ENCODE results near the gene ZBTB3. TPM values are rescaled to one million over a fixed set of nuclear protein-coding genes. Genes with fewer than 3 reads are reported as not detected.

ZBTB3 gene
- total RNA-seq = 12.9 and 13.4 TPM in 2 replicates

DNA sequence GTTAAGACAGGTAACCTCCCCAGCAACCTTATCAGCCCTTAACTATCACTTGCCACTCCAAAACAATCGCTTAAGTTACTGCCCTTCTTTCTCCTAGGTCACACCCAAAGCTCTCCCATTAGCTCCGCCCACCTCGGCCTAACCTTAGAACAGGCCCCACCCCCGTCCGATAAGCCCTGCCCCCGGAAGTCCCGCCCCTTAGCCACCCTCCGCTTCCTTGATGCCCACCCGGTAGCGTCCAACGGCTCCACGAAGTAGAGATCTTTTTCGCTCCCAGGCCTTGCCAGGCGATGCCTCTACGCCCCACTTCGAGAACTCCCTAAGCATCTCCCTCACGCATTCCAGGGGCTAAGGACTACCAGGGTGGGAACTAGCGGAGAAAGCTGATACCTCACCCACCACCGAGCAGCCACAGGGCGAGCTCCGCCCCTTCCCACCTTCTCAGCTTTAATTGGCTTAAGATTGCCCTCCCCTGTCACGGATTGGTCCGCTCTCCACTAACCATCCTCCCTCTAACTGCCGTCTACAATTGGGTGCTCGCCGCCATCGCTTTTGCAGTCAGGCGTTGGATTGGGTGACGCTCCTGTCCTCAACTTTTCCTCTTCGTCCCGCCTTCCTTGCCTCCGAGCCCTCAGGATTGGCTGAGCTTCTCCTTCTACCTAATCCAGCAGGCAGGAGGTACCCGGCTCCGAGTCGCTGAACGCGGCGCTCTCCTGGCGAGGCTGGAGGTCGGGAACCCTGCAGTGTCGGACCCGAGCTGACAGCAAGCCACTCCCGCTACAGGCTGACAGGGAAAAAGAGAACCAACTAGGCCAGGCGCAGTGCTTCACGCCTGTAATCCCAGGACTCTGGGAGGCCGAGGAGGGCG is at the start of gene ZBTB3:
Gene ZBTB3 (minus strand): TSS at position 425 of the 868 bp plus-strand sequence. CDS start 496 bp downstream, outside the sequence.
- peak within 1 kb of the TSS; percentile 97 for H3K4me3 ChIP-seq (ENCODE audit: low read depth, low read length)
- peak; percentile 99 for DNase-seq (ENCODE audit: low read depth)
- TF ChIP-seq, protein P1, sequence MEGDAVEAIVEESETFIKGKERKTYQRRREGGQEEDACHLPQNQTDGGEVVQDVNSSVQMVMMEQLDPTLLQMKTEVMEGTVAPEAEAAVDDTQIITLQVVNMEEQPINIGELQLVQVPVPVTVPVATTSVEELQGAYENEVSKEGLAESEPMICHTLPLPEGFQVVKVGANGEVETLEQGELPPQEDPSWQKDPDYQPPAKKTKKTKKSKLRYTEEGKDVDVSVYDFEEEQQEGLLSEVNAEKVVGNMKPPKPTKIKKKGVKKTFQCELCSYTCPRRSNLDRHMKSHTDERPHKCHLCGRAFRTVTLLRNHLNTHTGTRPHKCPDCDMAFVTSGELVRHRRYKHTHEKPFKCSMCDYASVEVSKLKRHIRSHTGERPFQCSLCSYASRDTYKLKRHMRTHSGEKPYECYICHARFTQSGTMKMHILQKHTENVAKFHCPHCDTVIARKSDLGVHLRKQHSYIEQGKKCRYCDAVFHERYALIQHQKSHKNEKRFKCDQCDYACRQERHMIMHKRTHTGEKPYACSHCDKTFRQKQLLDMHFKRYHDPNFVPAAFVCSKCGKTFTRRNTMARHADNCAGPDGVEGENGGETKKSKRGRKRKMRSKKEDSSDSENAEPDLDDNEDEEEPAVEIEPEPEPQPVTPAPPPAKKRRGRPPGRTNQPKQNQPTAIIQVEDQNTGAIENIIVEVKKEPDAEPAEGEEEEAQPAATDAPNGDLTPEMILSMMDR (IDR thresholded peaks at IDR 0.05; ENCODE audit: insufficient read depth, low read depth, low read length) = no peak

DNA sequence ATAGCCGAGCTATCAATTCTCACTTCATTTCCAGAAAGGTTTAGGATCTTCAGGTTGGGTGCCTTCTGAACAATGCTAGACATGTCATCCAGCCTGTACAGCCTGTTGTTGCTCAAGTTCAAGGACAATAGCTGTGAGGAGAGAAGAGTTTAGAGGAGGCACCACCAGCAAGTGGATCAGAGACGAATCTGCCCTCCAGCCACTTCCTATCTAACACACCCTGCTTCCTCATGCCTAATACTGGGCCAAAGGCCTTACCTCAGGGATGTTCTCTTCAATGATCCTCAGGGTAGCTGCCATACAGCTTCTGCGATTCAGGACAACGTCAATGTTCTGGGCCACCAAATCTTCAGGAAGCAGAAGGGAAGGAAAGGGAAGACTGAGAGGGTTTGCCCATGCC is 47.1 kb upstream of the ZBTB3 start:
- H3K4me3 ChIP-seq (ENCODE audit: low read depth, low read length) = no peak overlapping the region
- DNase-seq (ENCODE audit: low read depth) = no peak
- TF ChIP-seq, protein P1 (IDR thresholded peaks at IDR 0.05; ENCODE audit: insufficient read depth, low read depth, low read length) = no peak

DNA sequence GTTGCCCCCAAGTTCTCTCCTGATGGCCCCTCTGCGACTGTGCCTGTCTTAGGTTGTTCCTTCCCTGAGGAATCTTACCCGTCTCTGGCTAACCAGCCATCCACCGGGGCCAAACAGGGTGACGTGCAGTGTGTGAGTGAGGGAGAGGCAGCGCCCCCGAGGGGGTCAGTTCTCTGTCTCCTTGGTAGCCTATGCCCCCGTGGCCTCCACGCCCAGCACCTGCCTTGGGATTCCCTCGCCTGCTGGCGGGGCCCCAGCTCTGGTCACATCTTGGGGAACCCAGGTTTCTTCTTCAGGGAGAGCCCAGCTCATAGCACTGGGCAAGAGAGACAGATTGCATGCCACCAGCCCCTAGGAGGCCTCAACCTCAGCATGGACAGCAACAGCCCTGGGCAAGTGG is 45.5 kb upstream of the ZBTB3 start:
- TF ChIP-seq, protein P1 (IDR thresholded peaks at IDR 0.05; ENCODE audit: insufficient read depth, low read depth, low read length) = no peak
- H3K4me3 ChIP-seq (ENCODE audit: low read depth, low read length) = no peak overlapping the region
- DNase-seq (ENCODE audit: low read depth) = no peak

DNA sequence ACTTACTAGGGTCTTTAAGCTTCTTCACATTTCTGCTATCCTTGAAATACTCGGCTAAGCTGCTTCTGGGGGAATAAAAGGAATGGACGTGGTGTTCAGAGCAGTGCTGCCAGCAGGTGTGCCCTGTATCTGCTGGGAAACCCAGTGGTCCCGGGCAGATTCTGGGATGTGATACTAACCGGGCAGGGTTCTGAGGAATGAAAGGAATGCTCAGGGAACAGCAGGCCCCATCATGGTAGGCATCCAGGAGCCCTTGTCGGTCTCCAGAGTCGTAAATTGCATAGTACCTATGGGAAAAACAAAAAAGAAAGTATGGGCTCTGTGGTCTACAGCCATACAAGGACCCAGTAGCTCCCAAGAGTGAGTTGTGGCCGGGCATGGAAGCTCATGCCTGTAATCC is 42.3 kb upstream of the ZBTB3 start:
- TF ChIP-seq, protein P1 (IDR thresholded peaks at IDR 0.05; ENCODE audit: insufficient read depth, low read depth, low read length) = no peak
- no peak for DNase-seq (ENCODE audit: low read depth)
- H3K4me3 ChIP-seq (ENCODE audit: low read depth, low read length) = no peak overlapping the region

DNA sequence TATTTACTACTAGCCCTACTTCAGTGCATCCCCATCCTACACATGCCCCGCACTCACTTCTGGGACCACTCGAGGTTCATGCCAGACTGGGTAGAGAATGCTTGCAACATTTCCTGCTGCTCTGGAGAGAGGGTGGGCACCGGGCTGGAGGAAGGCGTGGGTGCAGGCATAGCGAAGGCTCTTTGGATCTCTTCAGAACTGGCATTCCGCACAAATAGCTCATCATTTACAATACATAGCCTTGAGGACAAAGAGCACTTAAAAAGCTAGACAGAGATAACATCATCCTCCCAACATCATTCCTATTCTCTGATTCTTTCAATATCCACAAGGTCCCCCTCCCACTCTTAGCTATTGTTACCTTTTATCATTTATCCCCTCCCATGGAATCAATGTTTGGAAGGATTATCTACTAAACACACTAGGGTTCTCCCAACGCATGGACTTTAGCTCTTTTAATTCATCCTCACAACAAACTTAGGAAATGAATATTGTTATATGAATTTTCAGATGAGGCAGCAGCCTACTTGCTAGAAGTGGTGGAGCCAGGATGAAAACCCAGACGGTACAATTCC is 40.3 kb upstream of the ZBTB3 start:
- TF ChIP-seq, protein P1 (IDR thresholded peaks at IDR 0.05; ENCODE audit: insufficient read depth, low read depth, low read length) = no peak
- no peak for DNase-seq (ENCODE audit: low read depth)
- no peak overlapping the region for H3K4me3 ChIP-seq (ENCODE audit: low read depth, low read length)

DNA sequence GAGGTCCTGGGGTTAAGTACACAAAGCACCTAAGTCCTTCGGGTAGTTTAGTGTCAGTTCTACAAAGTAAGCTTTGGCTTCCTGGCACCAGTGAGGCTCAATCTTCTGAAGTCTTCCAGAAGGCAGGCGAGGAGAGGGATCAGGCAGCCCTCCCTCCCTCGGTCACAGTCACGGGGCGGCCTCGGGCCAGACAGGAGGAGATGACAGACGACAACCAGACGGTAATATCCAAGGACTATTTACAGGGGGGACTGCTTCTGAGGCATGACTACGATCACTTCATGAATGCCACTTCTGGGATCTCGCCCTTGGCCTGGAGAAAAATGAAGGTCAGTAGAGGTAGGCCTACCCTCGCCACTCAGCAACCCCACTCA is 38.2 kb upstream of the ZBTB3 start:
- TF ChIP-seq, protein P1 (IDR thresholded peaks at IDR 0.05; ENCODE audit: insufficient read depth, low read depth, low read length) = no peak
- DNase-seq (ENCODE audit: low read depth) = no peak
- H3K4me3 ChIP-seq (ENCODE audit: low read depth, low read length) = peak overlapping the region; percentile 71
